WTC11 (cell line): Measurements from ENCODE around the gene KCNIP4.

Experiments
- CTCF ChIP-seq: fragments of 200-600 bp; IDR thresholded peaks from 2 replicates; pipeline ENCODE4 v1.8.0; 2022; ENCODE audit warnings: antibody characterized with exemption
- ESRRA ChIP-seq: sonication (generic); formaldehyde crosslinking; IDR thresholded peaks from 2 replicates; pipeline ENCODE4 v1.8.1; 2022; ENCODE audit warnings: mild to moderate bottlenecking, missing genetic modification reagents, borderline replicate concordance
- TEAD1 ChIP-seq: sonication (generic); formaldehyde crosslinking; IDR thresholded peaks from 2 replicates; pipeline ENCODE4 v1.8.0; 2022; ENCODE audit warnings: mild to moderate bottlenecking, missing genetic modification reagents
- USF2 ChIP-seq: sonication (generic); formaldehyde crosslinking; IDR thresholded peaks from 2 replicates; pipeline ENCODE4 v1.8.1; 2023; ENCODE audit warnings: mild to moderate bottlenecking, missing genetic modification reagents, moderate library complexity
- ZNF232 ChIP-seq: sonication (generic); formaldehyde crosslinking; IDR thresholded peaks from 2 replicates; pipeline ENCODE4 v1.8.0; 2022; ENCODE audit warnings: mild to moderate bottlenecking, missing genetic modification reagents
- ZNF671 ChIP-seq: fragments of 250-450 bp; sonication (Bioruptor Pico); IDR thresholded peaks from 2 replicates; pipeline ENCODE4 v1.8.0; 2021; ENCODE audit warnings: mild to moderate bottlenecking

- TF ChIP-seq CTCF = no peak
- TF ChIP-seq USF2 = no peak
- no peak for TF ChIP-seq ESRRA (CRISPR knock-in tag)
- TF ChIP-seq ZNF671 (CRISPR knock-in tag) = no peak
- TF ChIP-seq TEAD1 (CRISPR knock-in tag) = no peak
- TF ChIP-seq ZNF232 = no peak
Measured at GRCh38 chr4:20899591-20899990, 1049.0 kb downstream of the KCNIP4 start.
